Panc1 (cell line): ENCODE measurements around the gene PLCG2. TPM values are rescaled to one million over a fixed set of nuclear protein-coding genes. Genes with fewer than 3 reads are reported as not detected.

ENCODE experiments used
- ATAC-seq: fragments of 200-7000 bp; cut with Tn5 transposase; 2 replicates; pipeline ENCODE4 v1.9.1; 2020; ENCODE audit warnings: mild to moderate bottlenecking, moderate library complexity
- BruUV-seq: library from RNA; stranded (reverse); fragments of 400-500 nt; replicated peaks from 2 replicates; lab custom pipeline; 2021; lab: Mats Ljungman, UMichigan
- CTCF ChIA-PET: fragments of 300-600 bp; sonication (Branson Sonifier 250); formaldehyde crosslinking; loops from one replicate; lab custom pipeline; 2022; ENCODE audit warnings: antibody characterized with exemption; lab: Charles Lee
- POLR2A ChIA-PET: fragments of 300-600 bp; sonication (Branson Sonifier 250); formaldehyde crosslinking; loops from one replicate; lab custom pipeline; 2022; ENCODE audit warnings: antibody characterized with exemption; lab: Charles Lee
- DNase-seq: peaks from one replicate; pipeline ENCODE4 v3.0.0-alpha.2; 2010; ENCODE audit warnings: low read depth, low spot score
- H3K27ac ChIP-seq: 2 replicates; pipeline ENCODE4 v1.5.1; 2011; ENCODE audit warnings: mild to moderate bottlenecking, low read length, inconsistent platforms
- H3K27me3 ChIP-seq: fragments of 200-500 bp; sonication (Bioruptor generic); 2 replicates; pipeline ENCODE4 v1.6.0; 2014; ENCODE audit warnings: low read length, inconsistent platforms; ENCODE audit not compliant: control insufficient read depth, insufficient read depth
- H3K36me3 ChIP-seq: fragments of 200-500 bp; sonication (Bioruptor generic); 2 replicates; pipeline ENCODE4 v1.5.1; 2014; ENCODE audit warnings: inconsistent platforms, mild to moderate bottlenecking, low read length, moderate library complexity; ENCODE audit not compliant: control insufficient read depth, insufficient read depth
- H3K4me1 ChIP-seq: 2 replicates; pipeline ENCODE4 v1.5.1; 2011; ENCODE audit warnings: inconsistent platforms, mild to moderate bottlenecking, low read length, moderate library complexity; ENCODE audit not compliant: control insufficient read depth, insufficient read depth
- H3K4me3 ChIP-seq, 2 experiments: 2 replicates each; pipeline ENCODE4 v1.5.1; 2011 to 2012; ENCODE audit warnings: low read depth in 2 of 2, low read length in 2 of 2, mild to moderate bottlenecking in 2 of 2, inconsistent platforms in 1 of 2, moderate library complexity in 1 of 2
- H3K9me3 ChIP-seq: fragments of 200-500 bp; sonication (Bioruptor generic); 2 replicates; pipeline ENCODE4 v1.5.1; 2014; ENCODE audit warnings: low read depth, mild to moderate bottlenecking, inconsistent platforms, low read length, moderate library complexity; ENCODE audit not compliant: control insufficient read depth, insufficient read depth
- CTCF ChIP-seq: fragments of 450-650 bp; IDR thresholded peaks from 2 replicates; pipeline ENCODE4 v1.5.1; 2017; ENCODE audit warnings: mild to moderate bottlenecking
- POLR2AphosphoS5 ChIP-seq: IDR thresholded peaks from 2 replicates; pipeline ENCODE4 v1.6.1; 2012; ENCODE audit warnings: mild to moderate bottlenecking, low read depth, low read length, moderate library complexity
- REST ChIP-seq, 2 experiments: IDR thresholded peaks; 2 replicates each; pipeline ENCODE4 v1.6.1; 2011 to 2012; ENCODE audit warnings: low read depth in 2 of 2, control low read depth in 1 of 2, low read length in 1 of 2, mild to moderate bottlenecking in 1 of 2, moderate library complexity in 1 of 2; ENCODE audit not compliant: insufficient read depth in 1 of 2
- SIN3A ChIP-seq: IDR thresholded peaks from 2 replicates; pipeline ENCODE4 v1.6.1; 2012; ENCODE audit warnings: low read depth, mild to moderate bottlenecking, low read length, moderate library complexity, borderline replicate concordance; ENCODE audit not compliant: insufficient read depth
- TCF7L2 ChIP-seq: IDR thresholded peaks from 2 replicates; pipeline ENCODE4 v1.6.1; 2011; ENCODE audit warnings: mild to moderate bottlenecking, low read depth, low read length, inconsistent platforms
- in situ Hi-C: cut with HindIII; loops from 2 replicates; pipeline ENCODE4 v1.10.0; 2016; ENCODE audit warnings: low sequenced_read_pairs, low pct_unique_long_range_greater_than_20kb
- intact Hi-C: fragments of 100-400 bp; cut with micrococcal nuclease; formaldehyde crosslinking; loops from one replicate; pipeline ENCODE4 v1.10.0; 2022; ENCODE audit not compliant: unreplicated experiment
- total RNA-seq: library from RNA; stranded (reverse); gene quantifications from one replicate; pipeline ENCODE4 v1.2.1, GENCODE V29; 2021; ENCODE audit not compliant: unreplicated experiment

Gene PLCG2
- total RNA-seq, 1 experiment from 2014 or later = 10.8 TPM

GRCh38 chr16:81956213-81956948 lies 177.3 kb downstream of the PLCG2 start:
- ATAC-seq = no peak
- ChIA-PET CTCF (no interaction called here), POLR2A (no interaction called here)
- intact Hi-C loops = no loop called here
- H3K4me1 ChIP-seq = no peaks in the 10 kb centered on the region
- H3K4me3 ChIP-seq = no peak overlapping the region
- no TSS peak for BruUV-seq
- DNase-seq = no peak
- no peak for TF ChIP-seq REST (IDR thresholded peaks at IDR 0.05; ENCODE audit: insufficient read depth in 1 of 2, low read depth in 2 of 2, low read length in 1 of 2)
- TF ChIP-seq TCF7L2 = no peak
- no peak for TF ChIP-seq SIN3A
- no peak for TF ChIP-seq CTCF
- no peak for TF ChIP-seq POLR2AphosphoS5
- H3K9me3 ChIP-seq = no peaks in the 10 kb centered on the region
- no peak overlapping the region for H3K27ac ChIP-seq
- no peaks in the 10 kb centered on the region for H3K27me3 ChIP-seq
- in situ Hi-C loops = no loop called here
- H3K36me3 ChIP-seq = no peaks in the 10 kb centered on the region

GRCh38 chr16:81964808-81965207 lies 185.7 kb downstream of the PLCG2 start:
- ChIA-PET CTCF (no interaction called here), POLR2A (no interaction called here)
- Histone ChIP-seq H3K27me3 (no peaks in the 10 kb centered on the region; the same call in 1 of the 2 replicates), H3K9me3 (no peaks in the 10 kb centered on the region), H3K36me3 (no peaks in the 10 kb centered on the region), H3K4me1 (no peaks in the 10 kb centered on the region), H3K27ac (no peak overlapping the region), H3K4me3 (no peak overlapping the region)
- no TSS peak for BruUV-seq
- intact Hi-C loops (no loop called here), in situ Hi-C loops (no loop called here)
- ATAC-seq (no peak), DNase-seq (no peak)
- TF ChIP-seq SIN3A (no peak), POLR2AphosphoS5 (no peak), REST (IDR thresholded peaks at IDR 0.05; ENCODE audit: insufficient read depth in 1 of 2, low read depth in 2 of 2, low read length in 1 of 2) (no peak), CTCF (no peak), TCF7L2 (no peak)
